T-helper 1 cell treated with Interleukin-12 subunit alpha and Interleukin-12 subunit beta and Interleukin-4 antibody, amounts not matched to agents 30 μg/mL and 1 μg/mL, for 36 hours (primary cell): Measurements from ENCODE around the gene VIPR2.

Experiments used
- H3K27ac Mint-ChIP-seq: one replicate; pipeline ENCODE4 v1.8.0; 2021; ENCODE audit warnings: mild to moderate bottlenecking, mixed read lengths
- H3K27me3 Mint-ChIP-seq: one replicate; pipeline ENCODE4 v1.8.0; 2021; ENCODE audit warnings: low read depth, mixed read lengths
- H3K36me3 Mint-ChIP-seq: one replicate; pipeline ENCODE4 v1.8.0; 2021; ENCODE audit warnings: low read depth, mixed read lengths
- H3K4me1 Mint-ChIP-seq: one replicate; pipeline ENCODE4 v1.8.0; 2021; ENCODE audit warnings: low read depth, mixed read lengths
- H3K4me3 Mint-ChIP-seq: one replicate; pipeline ENCODE4 v1.8.0; 2021; ENCODE audit warnings: mild to moderate bottlenecking, moderate library complexity, mixed read lengths
- H3K9me3 Mint-ChIP-seq: one replicate; pipeline ENCODE4 v1.8.0; 2021; ENCODE audit warnings: mixed read lengths

VIPR2 gene

DNA sequence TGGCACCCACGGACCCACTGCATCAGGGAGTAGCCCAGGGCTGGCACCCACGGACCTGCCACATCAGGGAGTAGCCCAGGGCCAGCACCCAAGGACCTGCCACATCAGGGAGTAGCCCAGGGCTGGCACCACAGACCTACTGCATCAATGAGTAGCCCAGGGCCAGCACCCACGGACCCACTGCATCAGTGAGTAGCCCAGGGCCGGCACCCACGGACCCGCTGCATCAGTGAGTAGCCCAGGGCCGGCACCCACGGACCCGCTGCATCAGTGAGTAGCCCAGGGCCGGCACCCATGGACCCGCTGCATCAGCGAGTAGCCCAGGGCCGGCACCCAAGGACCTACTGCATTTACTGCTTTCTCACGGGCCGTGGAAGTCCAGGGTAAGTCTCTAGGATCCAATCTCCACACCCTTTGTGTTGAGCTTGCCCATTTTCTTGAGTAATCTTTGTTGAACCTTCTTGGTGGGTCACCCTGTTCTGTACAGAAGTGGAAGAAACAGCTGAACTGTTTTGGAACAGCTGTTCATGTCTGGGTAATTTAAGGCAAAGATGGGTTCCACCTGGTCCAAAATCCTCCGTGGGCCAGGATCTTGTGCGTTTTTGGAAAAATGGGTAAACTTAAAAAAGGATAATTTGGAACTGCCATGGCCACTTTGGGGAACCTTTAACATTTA is 69.0 kb downstream of the VIPR2 start:
- no peak overlapping the region for H3K27ac Mint-ChIP-seq
- H3K9me3 Mint-ChIP-seq, result no peaks in the 10 kb centered on the region
- peaks cover 2% of the 10 kb centered on the region for H3K36me3 Mint-ChIP-seq
- H3K4me3 Mint-ChIP-seq, result no peak overlapping the region
- peaks cover 10% of the 10 kb centered on the region for H3K27me3 Mint-ChIP-seq
- peaks cover 8% of the 10 kb centered on the region for H3K4me1 Mint-ChIP-seq

DNA sequence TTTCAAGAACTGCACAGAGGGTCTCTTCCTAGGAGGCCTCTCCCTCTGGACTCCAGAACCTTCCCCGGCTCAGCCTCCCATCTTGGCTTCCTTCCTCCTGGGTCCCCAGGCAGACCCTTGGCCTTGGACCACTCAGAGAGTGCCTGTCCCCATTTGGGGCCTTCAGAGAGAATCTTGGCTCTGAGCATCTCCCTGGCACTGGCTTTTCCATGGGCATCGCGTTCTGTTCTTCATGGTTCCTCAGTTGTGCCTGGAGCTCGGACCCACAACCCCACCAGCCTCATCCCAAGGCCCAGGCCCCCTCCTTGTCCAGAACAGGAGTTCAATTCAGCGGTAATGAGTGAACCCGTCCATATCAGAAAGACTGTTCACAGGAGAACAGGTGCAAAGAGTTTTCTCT is 73.4 kb downstream of the VIPR2 start:
- no peaks in the 10 kb centered on the region for H3K36me3 Mint-ChIP-seq
- H3K27ac Mint-ChIP-seq, result no peak overlapping the region
- no peak overlapping the region for H3K4me3 Mint-ChIP-seq
- peaks cover 22% of the 10 kb centered on the region for H3K4me1 Mint-ChIP-seq
- H3K27me3 Mint-ChIP-seq, result no peaks in the 10 kb centered on the region
- H3K9me3 Mint-ChIP-seq, result no peaks in the 10 kb centered on the region

- Mint-ChIP-seq H3K36me3 (no peaks in the 10 kb centered on the region), H3K4me1 (peaks cover 22% of the 10 kb centered on the region), H3K27me3 (no peaks in the 10 kb centered on the region), H3K9me3 (no peaks in the 10 kb centered on the region), H3K4me3 (no peak overlapping the region), H3K27ac (peak overlapping the region; percentile 57)
Observed at GRCh38 chr7:159070431-159071148, 74.1 kb downstream of the VIPR2 start.

DNA sequence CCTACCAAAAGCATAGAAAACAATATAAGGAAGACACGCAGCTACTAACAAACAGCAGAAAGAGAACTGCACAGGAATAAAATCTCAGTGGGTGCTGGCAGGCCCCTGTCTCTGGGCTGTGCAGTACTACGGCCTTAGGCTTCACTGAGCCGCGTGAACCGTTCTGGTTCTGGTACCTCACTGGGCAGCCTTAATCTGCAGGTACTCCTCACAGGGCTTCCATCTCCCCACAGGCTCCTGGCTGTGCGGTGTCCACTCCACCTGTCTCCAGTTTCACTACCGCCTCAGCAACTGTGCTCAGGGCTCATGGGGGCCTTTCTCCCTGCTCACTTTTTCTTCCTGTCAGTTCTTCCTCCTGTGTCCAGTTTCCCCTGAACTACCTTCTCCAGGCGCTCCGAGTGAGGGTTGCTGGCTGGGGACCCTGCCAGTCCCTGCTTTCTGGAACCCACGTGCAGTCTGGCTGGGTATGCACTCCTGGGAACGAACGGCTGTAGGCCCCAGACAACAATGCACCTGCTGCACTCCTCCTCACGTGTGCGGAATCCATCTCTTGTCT is 75.7 kb downstream of the VIPR2 start:
- Mint-ChIP-seq H3K36me3 (no peaks in the 10 kb centered on the region), H3K4me1 (peaks cover 22% of the 10 kb centered on the region), H3K27ac (peak overlapping the region; percentile 26), H3K27me3 (no peaks in the 10 kb centered on the region), H3K4me3 (no peak overlapping the region), H3K9me3 (no peaks in the 10 kb centered on the region)

DNA sequence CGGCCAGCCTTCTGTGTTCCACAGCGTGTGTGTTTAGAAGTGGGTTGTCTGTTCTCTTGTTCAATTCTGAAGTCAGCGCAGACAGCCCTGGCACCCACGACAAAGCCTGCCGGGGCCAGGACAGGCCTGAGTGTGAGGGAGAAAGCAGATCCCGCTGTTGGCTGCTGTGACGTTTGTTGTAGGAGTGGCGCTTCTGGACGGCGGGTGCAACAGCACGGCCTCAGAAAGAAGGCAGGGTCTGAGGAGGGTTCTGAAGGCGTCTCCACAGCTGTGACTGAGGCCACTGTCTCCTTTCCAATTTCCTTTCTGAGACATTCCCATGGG is 76.2 kb downstream of the VIPR2 start:
- Mint-ChIP-seq H3K9me3 (no peaks in the 10 kb centered on the region), H3K27me3 (no peaks in the 10 kb centered on the region), H3K4me1 (peaks cover 22% of the 10 kb centered on the region), H3K36me3 (no peaks in the 10 kb centered on the region), H3K27ac (peak overlapping the region; percentile 26), H3K4me3 (no peak overlapping the region)

DNA sequence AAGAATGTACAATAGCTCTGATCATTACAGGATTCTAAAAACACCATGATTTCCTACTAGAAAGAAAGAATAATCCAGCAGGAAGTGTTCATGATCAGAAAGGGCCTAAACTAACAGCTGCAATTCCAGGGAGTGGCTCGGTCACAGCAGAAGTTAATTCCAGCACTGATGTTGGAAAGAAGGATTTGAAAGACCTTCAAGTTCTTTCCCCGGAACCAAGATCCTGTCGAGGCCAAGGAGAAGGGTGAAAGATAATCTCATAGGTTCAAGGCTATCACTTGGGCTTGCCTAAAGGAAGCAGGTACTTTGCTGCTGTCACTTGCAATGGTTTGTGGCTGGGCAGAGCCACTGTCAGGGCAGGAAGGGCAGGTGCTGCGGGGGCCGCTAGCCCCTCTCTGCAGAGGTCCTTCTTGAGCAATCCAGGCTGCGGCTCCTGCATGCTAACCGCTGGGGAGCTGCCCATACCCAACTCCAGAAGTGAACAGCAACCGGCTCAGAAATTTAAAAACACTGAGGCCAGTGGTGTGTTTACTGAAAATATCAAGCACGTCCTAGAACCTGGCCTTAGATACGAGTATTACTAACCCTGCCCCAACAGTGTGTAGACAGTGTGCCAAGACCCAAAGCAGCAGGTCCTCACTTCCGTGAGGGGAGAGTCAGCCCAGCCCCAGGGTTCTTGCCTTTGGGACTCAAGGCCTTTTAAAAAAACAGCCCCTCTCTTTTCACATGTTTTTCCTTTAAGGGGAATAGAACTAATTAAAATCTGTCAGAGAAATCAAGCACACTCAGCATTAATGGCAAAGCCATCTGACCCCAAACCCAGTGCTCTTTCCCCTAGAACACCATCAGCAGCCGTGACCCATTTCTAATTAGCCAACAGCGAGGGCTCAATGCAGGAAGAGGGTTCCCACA is 76.8 kb downstream of the VIPR2 start:
- H3K9me3 Mint-ChIP-seq, result no peaks in the 10 kb centered on the region
- no peak overlapping the region for H3K4me3 Mint-ChIP-seq
- H3K36me3 Mint-ChIP-seq, result no peaks in the 10 kb centered on the region
- peaks cover 22% of the 10 kb centered on the region for H3K4me1 Mint-ChIP-seq
- no peaks in the 10 kb centered on the region for H3K27me3 Mint-ChIP-seq
- no peak overlapping the region for H3K27ac Mint-ChIP-seq

GRCh38 chr7:159066816-159067575 is 77.7 kb downstream of the VIPR2 start:
- H3K9me3 Mint-ChIP-seq, result no peaks in the 10 kb centered on the region
- no peaks in the 10 kb centered on the region for H3K36me3 Mint-ChIP-seq
- H3K4me1 Mint-ChIP-seq, result peaks cover 22% of the 10 kb centered on the region

GRCh38 chr7:159065852-159066480 is 78.7 kb downstream of the VIPR2 start:
- Mint-ChIP-seq H3K36me3 (no peaks in the 10 kb centered on the region), H3K4me1 (peaks cover 16% of the 10 kb centered on the region)

More at GRCh38 chr7:159066816-159067575, 77.7 kb downstream of the VIPR2 start:
- Mint-ChIP-seq H3K27ac (no peak overlapping the region), H3K27me3 (no peaks in the 10 kb centered on the region), H3K4me3 (no peak overlapping the region)

DNA sequence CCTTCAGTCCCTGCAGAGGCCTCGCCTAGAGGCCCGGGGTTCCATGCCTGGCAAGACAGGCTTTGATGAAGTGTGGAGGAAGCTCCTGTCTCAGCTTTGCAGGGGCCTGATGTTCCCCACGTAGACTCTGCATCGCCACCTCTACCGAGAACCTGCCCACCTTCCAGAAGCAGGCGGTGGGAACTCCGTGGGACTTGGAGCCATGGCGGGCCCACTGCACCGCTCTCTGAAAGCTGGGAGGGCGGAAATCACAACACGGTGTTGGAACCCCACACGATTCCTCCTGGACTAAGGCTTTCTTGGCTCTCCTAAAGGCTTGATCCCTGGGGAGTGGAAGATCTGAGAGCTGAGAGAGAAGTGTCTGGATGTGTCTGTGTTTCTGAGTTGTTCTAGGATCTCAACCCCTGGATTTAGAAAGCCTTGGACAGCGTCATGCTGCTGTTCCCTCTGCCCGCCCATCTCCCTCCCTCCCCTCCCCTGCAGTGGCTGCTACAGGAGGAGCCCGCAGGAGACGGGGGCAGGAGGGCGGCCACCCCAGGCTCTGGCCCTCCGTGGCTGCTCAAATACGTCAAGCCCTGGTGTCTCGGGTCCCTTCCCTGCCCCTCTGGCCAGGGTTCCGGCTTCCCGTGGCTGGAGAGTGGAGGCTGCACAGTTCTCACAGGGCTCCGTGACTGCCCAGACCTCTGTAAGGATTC is 79.7 kb downstream of the VIPR2 start:
- H3K36me3 Mint-ChIP-seq, result no peaks in the 10 kb centered on the region
- H3K27me3 Mint-ChIP-seq, result no peaks in the 10 kb centered on the region
- peaks cover 7% of the 10 kb centered on the region for H3K4me1 Mint-ChIP-seq
- no peaks in the 10 kb centered on the region for H3K9me3 Mint-ChIP-seq
- no peak overlapping the region for H3K4me3 Mint-ChIP-seq
- no peak overlapping the region for H3K27ac Mint-ChIP-seq

More at GRCh38 chr7:159065852-159066480, 78.7 kb downstream of the VIPR2 start:
- Mint-ChIP-seq H3K9me3 (no peaks in the 10 kb centered on the region), H3K4me3 (no peak overlapping the region), H3K27me3 (no peaks in the 10 kb centered on the region), H3K27ac (no peak overlapping the region)

GRCh38 chr7:159064121-159064815 is 80.4 kb downstream of the VIPR2 start:
- no peak overlapping the region for H3K27ac Mint-ChIP-seq
- peaks cover 2% of the 10 kb centered on the region for H3K4me1 Mint-ChIP-seq
- no peaks in the 10 kb centered on the region for H3K27me3 Mint-ChIP-seq
- H3K9me3 Mint-ChIP-seq, result no peaks in the 10 kb centered on the region
- H3K4me3 Mint-ChIP-seq, result no peak overlapping the region
- no peaks in the 10 kb centered on the region for H3K36me3 Mint-ChIP-seq

- Mint-ChIP-seq H3K9me3 (no peaks in the 10 kb centered on the region), H3K4me1 (peaks cover 2% of the 10 kb centered on the region), H3K27me3 (no peaks in the 10 kb centered on the region)
Observed at GRCh38 chr7:159063046-159063840, 81.4 kb downstream of the VIPR2 start.

GRCh38 chr7:159062569-159062968 is 82.1 kb downstream of the VIPR2 start:
- Mint-ChIP-seq H3K4me1 (peaks cover 2% of the 10 kb centered on the region), H3K36me3 (no peaks in the 10 kb centered on the region), H3K9me3 (no peaks in the 10 kb centered on the region), H3K4me3 (no peak overlapping the region), H3K27ac (no peak overlapping the region), H3K27me3 (no peaks in the 10 kb centered on the region)

More at GRCh38 chr7:159063046-159063840, 81.4 kb downstream of the VIPR2 start:
- no peak overlapping the region for H3K27ac Mint-ChIP-seq
- H3K4me3 Mint-ChIP-seq, result no peak overlapping the region
- no peaks in the 10 kb centered on the region for H3K36me3 Mint-ChIP-seq
